ENCODE measurements around the gene RPL18.
A peak's percentile ranks its signal among the peaks of the same experiment; 100 is the strongest.
"Not testable (repeated sequence)": the region's sequence is repeated elsewhere in the genome, so short reads cannot be mapped to it uniquely, and the experiment has no call there.

The RPL18 gene

DNA sequence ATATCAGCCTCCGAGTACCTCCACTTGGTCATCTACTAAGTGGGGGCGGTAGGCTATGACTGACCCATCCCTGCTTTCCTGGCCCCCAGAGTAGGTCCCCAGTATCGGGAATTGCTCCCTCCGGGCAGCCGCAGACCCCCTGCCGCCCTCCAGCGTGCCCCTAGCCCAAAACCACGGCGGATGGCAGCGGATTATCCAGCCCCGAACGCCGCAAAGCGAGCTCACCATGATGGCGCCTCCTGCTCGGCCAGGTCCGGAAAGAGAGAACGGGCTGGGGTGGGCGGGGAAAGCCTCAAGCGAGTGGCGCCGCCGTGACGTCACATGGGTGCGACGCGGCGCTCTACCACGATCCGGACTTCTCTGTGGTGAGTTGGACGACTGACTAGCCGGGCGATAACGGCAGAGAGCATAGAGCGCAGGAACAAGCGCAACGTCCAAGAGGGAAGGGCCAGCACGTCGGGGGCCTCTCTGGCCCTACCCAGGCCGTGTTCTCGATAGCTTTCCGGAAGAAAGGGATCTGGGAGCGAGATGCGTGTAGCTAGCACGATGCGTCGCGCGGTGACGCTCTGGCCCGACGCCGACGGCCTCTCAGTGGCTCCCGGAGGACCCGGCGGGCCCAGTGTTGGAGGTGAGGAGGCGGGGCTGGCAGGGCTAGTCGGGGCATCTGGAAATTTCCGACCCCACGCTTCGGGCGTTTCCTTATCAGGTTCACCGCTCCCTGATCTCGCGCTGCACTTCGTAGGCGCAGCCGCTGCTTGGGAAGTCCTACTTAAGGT, at the start of gene RPL18, which contains the start of gene SPHK2:
Gene RPL18, minus strand, starts transcription at position 263 of the 776 bp plus-strand sequence. Its CDS starts 35 bp downstream, at position 228.
Gene SPHK2, plus strand, starts transcription at position 591 of the 776 bp plus-strand sequence. CDS start 1,009 bp downstream, outside the sequence.
- DNase-seq, result peak; percentile 98 to 99

- no peak for DNase-seq
Observed at GRCh38 chr19:48668761-48669160, 49.8 kb upstream of the RPL18 start.

DNA sequence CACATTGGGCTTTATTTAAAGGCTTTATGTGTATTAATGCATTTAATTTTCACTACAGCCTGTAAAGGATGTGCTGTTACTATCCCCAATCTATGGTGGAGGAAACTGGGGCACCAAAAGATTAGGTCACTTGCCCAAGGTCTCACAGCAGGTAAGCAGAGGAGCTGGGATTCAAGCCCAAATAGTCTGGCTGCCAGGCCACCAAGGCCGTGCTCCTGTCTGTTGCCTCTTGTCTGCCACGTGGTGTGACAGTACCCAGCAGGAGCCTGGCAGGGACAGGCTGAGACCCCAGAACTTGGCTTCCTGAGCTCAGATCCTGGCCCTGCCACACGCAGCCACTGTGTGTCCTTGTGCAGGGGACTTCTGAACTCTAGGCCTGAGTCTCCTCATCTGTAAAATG, 49.4 kb upstream of the RPL18 start:
- no peak for DNase-seq

DNA sequence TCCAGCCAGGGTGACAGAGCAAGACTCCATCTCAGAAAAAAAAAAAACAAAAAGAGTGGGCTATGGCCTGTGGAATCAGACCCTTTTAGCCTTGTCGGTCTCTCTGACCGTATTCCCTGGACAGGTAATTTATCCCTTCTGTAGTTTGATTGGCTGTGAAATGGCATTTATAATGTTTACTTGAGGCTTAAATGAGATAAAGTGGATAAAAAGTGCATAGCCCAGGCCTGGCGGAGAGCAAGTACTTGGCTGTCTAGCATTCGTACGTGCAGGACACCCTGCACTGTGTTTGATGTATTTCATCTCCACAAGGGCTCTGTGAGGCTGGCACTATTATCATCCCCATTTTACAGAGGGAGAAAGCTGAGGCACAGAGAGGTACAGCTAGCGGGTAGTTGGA, 46.8 kb upstream of the RPL18 start:
- DNase-seq, result no peak

- no peak for DNase-seq
Observed at GRCh38 chr19:48664476-48664875, 45.5 kb upstream of the RPL18 start.

GRCh38 chr19:48663667-48664066, 44.7 kb upstream of the RPL18 start:
- no peak for DNase-seq

GRCh38 chr19:48661711-48662090, 42.7 kb upstream of the RPL18 start:
- DNase-seq, result no peak

DNA sequence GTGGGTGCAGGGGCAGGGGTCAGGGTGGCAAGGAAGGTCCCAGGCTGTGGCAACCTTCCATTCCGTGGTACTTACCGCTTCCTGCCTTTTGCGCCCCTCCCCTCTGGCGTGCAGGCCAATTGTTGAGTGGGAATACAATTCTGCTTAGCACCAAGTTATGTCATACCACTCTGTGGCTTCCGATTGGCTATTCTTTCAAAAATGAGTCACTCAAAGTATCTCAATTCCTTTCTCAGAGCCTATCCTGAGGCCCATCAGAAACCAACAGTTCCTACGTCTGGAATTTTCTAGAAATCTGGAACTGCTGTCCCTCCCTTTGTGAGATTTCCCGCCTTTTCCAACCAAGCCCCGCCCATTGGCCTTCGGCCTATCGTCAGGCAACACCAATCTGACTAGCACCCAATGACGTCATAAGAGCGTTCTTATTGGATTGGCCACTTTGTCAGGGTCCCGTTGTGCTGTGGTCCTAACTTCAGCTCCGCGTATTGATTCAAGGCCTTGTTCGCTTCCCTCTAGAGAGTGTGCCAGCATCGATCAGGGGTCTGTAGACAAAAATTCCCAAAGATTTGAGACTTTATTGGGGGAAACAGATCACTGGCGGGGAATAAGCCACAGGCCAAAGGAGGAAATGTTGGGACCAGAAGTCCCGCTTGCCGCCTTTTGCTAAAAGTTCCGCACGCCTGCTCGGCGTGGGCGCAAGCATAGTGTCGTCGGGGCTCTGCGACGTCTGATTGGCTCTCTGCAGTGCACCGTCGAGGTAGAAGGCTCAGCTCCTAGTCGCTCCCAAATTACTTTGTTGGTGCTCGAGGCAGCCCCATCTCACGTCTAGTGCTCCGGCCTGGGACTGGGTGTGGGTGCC, 42.1 kb upstream of the RPL18 start:
- DNase-seq, result peak; percentile 77 to 85

- DNase-seq, result peak in 1 of 2 experiments; percentile 16
Observed at GRCh38 chr19:48659768-48660167, 40.8 kb upstream of the RPL18 start.

DNA sequence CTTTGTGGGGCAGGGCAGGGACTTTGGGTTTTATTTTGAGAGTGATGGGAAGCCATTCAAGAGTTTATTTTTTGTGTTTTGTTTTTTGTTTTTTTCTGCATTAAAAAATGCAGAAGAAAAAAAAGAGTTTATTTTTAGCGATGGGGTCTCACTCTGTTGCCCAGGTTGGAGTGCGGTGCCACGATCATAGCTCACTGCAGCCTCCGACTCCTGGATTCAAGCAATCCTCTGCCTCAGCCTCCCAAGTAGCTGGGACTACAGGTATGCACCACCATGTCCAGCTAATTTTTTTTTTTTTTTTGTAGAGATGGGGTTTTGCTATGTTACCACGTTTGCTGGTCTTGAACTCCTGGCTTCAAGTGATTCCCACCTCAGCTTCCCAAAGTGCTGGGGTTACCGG, 39.5 kb upstream of the RPL18 start:
- no peak for DNase-seq

- DNase-seq, result not testable (repeated sequence)
Observed at GRCh38 chr19:48657828-48658227, 38.9 kb upstream of the RPL18 start.

- no peak for DNase-seq
Observed at GRCh38 chr19:48656840-48657474, 38.0 kb upstream of the RPL18 start.

- DNase-seq, result no peak
Observed at GRCh38 chr19:48654299-48655059, 35.5 kb upstream of the RPL18 start.

- no peak for DNase-seq
Observed at GRCh38 chr19:48651683-48652048, 32.7 kb upstream of the RPL18 start.

GRCh38 chr19:48650974-48651682, 32.1 kb upstream of the RPL18 start:
- DNase-seq, result no peak

DNA sequence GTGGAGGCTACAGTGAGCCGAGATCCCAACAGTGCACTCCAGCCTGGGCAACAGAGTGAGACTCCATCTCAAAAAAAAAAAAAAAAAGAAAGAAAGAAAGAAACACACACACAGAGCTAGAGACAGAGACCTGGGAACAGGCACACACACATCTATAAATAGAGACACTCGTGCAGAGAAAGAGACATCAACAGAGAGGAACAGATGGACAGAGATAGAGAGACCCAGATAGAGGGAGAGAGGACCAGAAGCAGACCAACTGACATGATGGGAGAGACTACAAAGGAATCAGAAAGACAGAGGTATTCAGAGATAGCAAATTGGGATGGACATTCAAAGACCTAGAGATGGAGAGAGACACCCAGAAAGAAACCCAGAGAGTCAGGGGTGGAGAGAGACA, 29.2 kb upstream of the RPL18 start:
- DNase-seq, result no peak

- DNase-seq, result no peak
Observed at GRCh38 chr19:48646722-48647216, 27.8 kb upstream of the RPL18 start.

GRCh38 chr19:48646001-48646721, 27.2 kb upstream of the RPL18 start, which contains the start of gene CA11:
Gene CA11 (minus strand): TSS chr19:48646187. CDS start chr19:48645632, 555 bp downstream.
- peak; percentile 67 to 71 for DNase-seq

GRCh38 chr19:48645620-48646000, 26.6 kb upstream of the RPL18 start:
- no peak for DNase-seq

DNA sequence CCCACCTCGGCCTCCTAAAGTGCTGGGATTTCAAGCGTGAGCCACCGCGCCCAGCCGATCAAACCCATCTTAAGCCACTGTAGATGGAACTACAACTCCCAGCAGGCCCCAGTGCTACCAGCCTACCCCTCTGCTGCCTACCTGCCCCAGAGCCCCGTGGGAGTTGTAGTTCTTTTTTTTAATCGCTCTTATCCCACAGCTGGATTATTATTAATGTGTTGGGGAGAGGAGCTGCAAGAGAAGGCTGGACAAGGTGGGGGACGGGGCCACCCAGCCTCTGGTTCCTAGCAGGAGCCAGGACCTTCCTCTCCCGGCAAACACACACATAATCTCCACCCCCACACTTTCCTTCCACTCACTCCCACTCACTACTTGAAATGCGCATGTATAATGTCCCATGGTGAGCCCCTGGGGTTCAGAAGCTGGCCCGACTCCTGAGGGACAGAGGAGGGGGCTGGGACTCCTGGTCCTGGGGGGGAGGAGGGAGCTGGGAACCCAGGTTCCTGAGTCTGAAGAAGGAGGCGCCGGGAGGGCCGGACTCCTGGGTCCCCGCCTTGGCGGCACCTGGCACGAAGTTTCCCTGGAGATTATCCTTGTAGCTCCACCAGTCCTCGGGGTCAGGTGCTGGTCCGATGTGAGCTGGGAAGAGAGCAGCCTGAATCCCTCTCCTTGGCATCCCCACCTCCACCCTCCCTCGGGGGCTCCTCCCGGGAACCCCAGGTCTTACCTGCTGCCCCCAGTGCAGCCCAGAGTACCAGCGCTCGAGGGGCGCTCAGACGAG, 26.1 kb upstream of the RPL18 start:
- DNase-seq, result peak; percentile 65 to 72
